Colonic mucosa (tissue), 4 donors: Measurements from ENCODE around the gene ARID1B. TPM values are rescaled to one million over a fixed set of nuclear protein-coding genes. Genes with fewer than 3 reads are reported as not detected.

Experiments
- DNase-seq: peaks from one replicate; pipeline ENCODE4 v3.0.0-alpha.2; 2020
- H3K27ac ChIP-seq: fragments of 200-600 bp; one replicate; pipeline ENCODE4 v1.8.0; 2021
- H3K27me3 ChIP-seq: fragments of 200-600 bp; one replicate; pipeline ENCODE4 v1.8.0; 2021
- H3K36me3 ChIP-seq: fragments of 200-600 bp; one replicate; pipeline ENCODE4 v1.8.0; 2021
- H3K4me1 ChIP-seq: fragments of 200-600 bp; one replicate; pipeline ENCODE4 v1.8.0; 2021; ENCODE audit warnings: mild to moderate bottlenecking
- H3K4me3 ChIP-seq: fragments of 200-600 bp; one replicate; pipeline ENCODE4 v1.8.0; 2021
- H3K9ac ChIP-seq, 2 donors: one replicate each; pipeline ENCODE4 v1.7.0; 2013; ENCODE audit warnings: control low read depth in 2 of 2, low read depth in 2 of 2, low read length in 2 of 2
- H3K9me3 ChIP-seq: fragments of 200-600 bp; one replicate; pipeline ENCODE4 v1.8.0; 2021
- CTCF ChIP-seq: fragments of 200-600 bp; IDR thresholded peaks from one replicate; pipeline ENCODE4 v1.8.0; 2022; ENCODE audit warnings: antibody characterized with exemption, mild to moderate bottlenecking
- intact Hi-C: fragments of 100-400 bp; cut with DNase I; formaldehyde crosslinking; loops from one replicate; pipeline ENCODE4 v1.14.1; 2022
- total RNA-seq, 2 donors: library from RNA; stranded (reverse); fragmentation: NEBNext Ultra II Directional in 1 of 2; extraction: Animal tissue kit (Norgen Biotek cat#: 25700) in 1 of 2; gene quantifications; one replicate each; pipeline ENCODE4 v1.2.1, GENCODE V29; 2021
- donor health status: healthy.
- donor health status: DM: no; HTN: no; CAD: no.
- donor health status: DM: no; HTN: no; CAD: no.

ARID1B gene
- total RNA-seq, 2 donors from 2014 or later: 61.3 to 71.5 TPM

DNA sequence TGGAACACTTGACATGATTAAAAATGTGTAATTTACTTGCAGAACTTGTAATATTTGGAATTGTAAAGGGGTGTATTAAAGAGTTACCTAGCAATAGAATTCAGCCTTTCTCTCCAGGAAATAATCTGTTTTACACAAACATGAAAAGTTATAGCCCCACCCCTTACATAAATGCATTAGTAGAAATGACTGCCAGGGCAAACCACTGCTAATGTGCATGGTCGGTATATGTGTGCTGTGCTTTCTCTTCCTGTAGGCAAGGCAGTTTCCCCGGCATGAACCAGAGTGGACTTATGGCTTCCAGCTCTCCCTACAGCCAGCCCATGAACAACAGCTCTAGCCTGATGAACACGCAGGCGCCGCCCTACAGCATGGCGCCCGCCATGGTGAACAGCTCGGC is 389.6 kb downstream of the ARID1B start:
- Histone ChIP-seq H3K27ac (no peak overlapping the region), H3K9ac (no peak overlapping the region), H3K4me3 (no peak overlapping the region), H3K36me3 (no peaks in the 10 kb centered on the region), H3K9me3 (no peaks in the 10 kb centered on the region), H3K4me1 (no peaks in the 10 kb centered on the region), H3K27me3 (no peaks in the 10 kb centered on the region)
- no peak for TF ChIP-seq CTCF
- no peak for DNase-seq
- intact Hi-C loops: no loop called here

DNA sequence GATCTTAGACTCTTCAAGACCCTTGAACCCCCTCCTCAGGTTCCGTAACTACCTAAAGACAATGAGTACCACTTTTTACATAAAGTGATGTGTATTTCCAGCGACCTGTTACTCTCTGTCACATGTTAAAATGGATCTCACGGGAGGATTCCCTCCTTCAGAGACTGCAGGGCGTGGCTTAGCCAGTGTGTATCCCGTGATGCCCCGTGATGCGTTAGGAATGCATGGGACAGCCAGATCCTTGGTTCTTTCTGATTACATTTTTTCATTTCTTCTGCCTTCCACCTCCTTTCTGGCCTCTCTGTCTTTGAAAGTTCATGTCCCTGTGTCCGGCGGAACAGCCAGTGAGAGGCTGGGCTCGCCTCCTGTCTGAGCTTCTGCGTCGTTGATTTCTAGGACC is 390.7 kb downstream of the ARID1B start:
- Histone ChIP-seq H3K4me3 (no peak overlapping the region), H3K9me3 (no peaks in the 10 kb centered on the region), H3K27me3 (no peaks in the 10 kb centered on the region), H3K27ac (no peak overlapping the region), H3K4me1 (no peaks in the 10 kb centered on the region), H3K9ac (no peak overlapping the region), H3K36me3 (no peaks in the 10 kb centered on the region)
- DNase-seq: no peak
- TF ChIP-seq CTCF: no peak
- intact Hi-C loops: no loop called here

GRCh38 chr6:157168471-157168870 is 391.3 kb downstream of the ARID1B start:
- Histone ChIP-seq H3K4me3 (no peak overlapping the region), H3K27ac (no peak overlapping the region), H3K9me3 (no peaks in the 10 kb centered on the region), H3K9ac (no peak overlapping the region), H3K36me3 (no peaks in the 10 kb centered on the region), H3K4me1 (no peaks in the 10 kb centered on the region), H3K27me3 (no peaks in the 10 kb centered on the region)
- DNase-seq: no peak
- TF ChIP-seq CTCF: no peak
- intact Hi-C loops: no loop called here

- TF ChIP-seq CTCF: no peak
- no peak overlapping the region for H3K27ac ChIP-seq
- H3K27me3 ChIP-seq: no peaks in the 10 kb centered on the region
- H3K9me3 ChIP-seq: no peaks in the 10 kb centered on the region
- no peak overlapping the region for H3K9ac ChIP-seq
- H3K36me3 ChIP-seq: no peaks in the 10 kb centered on the region
- H3K4me3 ChIP-seq: no peak overlapping the region
- DNase-seq: no peak
- intact Hi-C loops: no loop called here
- no peaks in the 10 kb centered on the region for H3K4me1 ChIP-seq
Measured at GRCh38 chr6:157169226-157169625, 392.0 kb downstream of the ARID1B start.

DNA sequence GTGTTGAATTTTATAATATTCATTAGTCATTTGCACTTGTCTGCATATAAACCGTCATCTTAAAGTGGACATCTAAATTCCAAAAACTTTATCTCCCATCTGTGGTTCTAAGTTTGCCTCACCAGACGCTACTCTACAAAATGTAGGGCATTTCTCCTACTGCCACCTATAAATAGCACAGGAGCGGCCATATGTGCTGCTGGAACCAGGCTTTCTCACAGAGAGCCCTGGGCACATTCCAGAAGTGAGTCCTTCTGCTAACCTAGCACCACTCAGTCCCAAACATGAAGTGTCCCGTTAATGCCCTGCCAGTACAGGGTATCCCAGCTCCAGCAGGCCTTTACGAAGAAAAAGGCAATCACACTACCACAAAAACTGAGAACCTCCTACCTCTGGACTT is 392.5 kb downstream of the ARID1B start:
- no peak for DNase-seq
- Histone ChIP-seq H3K36me3 (no peaks in the 10 kb centered on the region), H3K4me1 (no peaks in the 10 kb centered on the region), H3K9me3 (no peaks in the 10 kb centered on the region), H3K9ac (no peak overlapping the region), H3K4me3 (no peak overlapping the region), H3K27ac (no peak overlapping the region), H3K27me3 (no peaks in the 10 kb centered on the region)
- no peak for TF ChIP-seq CTCF
- intact Hi-C loops: no loop called here

GRCh38 chr6:157170535-157170934 is 393.4 kb downstream of the ARID1B start:
- H3K4me3 ChIP-seq: no peak overlapping the region
- no peaks in the 10 kb centered on the region for H3K4me1 ChIP-seq
- intact Hi-C loops: no loop called here
- no peak for TF ChIP-seq CTCF
- H3K27ac ChIP-seq: no peak overlapping the region
- no peaks in the 10 kb centered on the region for H3K9me3 ChIP-seq
- DNase-seq: no peak
- no peak overlapping the region for H3K9ac ChIP-seq
- H3K27me3 ChIP-seq: no peaks in the 10 kb centered on the region
- H3K36me3 ChIP-seq: no peaks in the 10 kb centered on the region
